Non-pigmented ciliary epithelial cell (primary cell): Measurements from ENCODE around the gene MXD4.
"Not testable (repeated sequence)": the region's sequence is repeated elsewhere in the genome, so short reads cannot be mapped to it uniquely, and the experiment has no call there.

Experiments
- DNase-seq: peaks from one replicate; pipeline ENCODE4 v3.0.0-alpha.2; 2010; ENCODE audit warnings: low read depth

MXD4 gene

GRCh38 chr4:2219233-2219760, 42.6 kb downstream of the MXD4 start:
- DNase-seq = no peak

GRCh38 chr4:2218436-2218835, 43.5 kb downstream of the MXD4 start:
- no peak for DNase-seq

GRCh38 chr4:2217726-2218125, 44.2 kb downstream of the MXD4 start:
- no peak for DNase-seq

GRCh38 chr4:2212831-2213230, 49.1 kb downstream of the MXD4 start:
- no peak for DNase-seq

- DNase-seq = not testable (repeated sequence)
Observed at GRCh38 chr4:2202789-2203188, 59.1 kb downstream of the MXD4 start.
